Activated CD4-positive, alpha-beta T cell treated with anti-CD3 and anti-CD28 coated beads, Interleukin-2, amount 50 U/mL, for 24 hours (primary cell): ENCODE results near the gene ITGB1BP1.

Source experiments
- DNase-seq, 2 donors: peaks; one replicate each; pipeline ENCODE4 v3.0.0-alpha.2; 2020; ENCODE audit warnings: low read depth in 1 of 2, low spot score in 1 of 2

ITGB1BP1 gene

DNA sequence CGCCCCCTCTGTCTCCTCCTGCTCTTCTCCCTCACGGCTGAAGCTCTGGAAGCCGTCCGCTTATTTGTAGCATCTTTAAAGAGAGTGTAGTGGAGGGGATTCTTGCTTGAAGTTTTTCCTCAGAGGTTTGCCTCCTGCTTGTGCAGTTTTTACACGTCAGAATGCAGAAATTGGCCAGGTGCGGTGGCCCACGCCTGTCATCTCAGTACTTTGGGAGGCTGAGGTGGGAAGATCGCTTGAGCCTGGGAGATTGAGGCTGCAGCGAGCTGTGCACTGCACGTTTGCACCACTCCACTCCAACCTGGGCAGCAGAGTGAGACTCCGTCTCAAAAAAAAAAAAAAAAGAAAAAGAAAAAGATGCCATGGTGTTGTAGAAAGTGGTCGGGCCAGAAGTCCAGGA is 69.0 kb downstream of the ITGB1BP1 start:
- DNase-seq, result no peak
